H9 (cell line): ENCODE results near the gene ATP2A1. TPM values are rescaled to one million over a fixed set of nuclear protein-coding genes. Genes with fewer than 3 reads are reported as not detected.

Experiments
- DNase-seq: peaks from one replicate; pipeline ENCODE4 v3.0.0-alpha.2; 2017
- H2AFZ ChIP-seq: one replicate; pipeline ENCODE4 v1.6.1; 2013; ENCODE audit warnings: mild to moderate bottlenecking, low read length, control low read depth, moderate library complexity
- H2AK5ac ChIP-seq: 2 replicates; pipeline ENCODE4 v1.6.1; 2013; ENCODE audit warnings: low read length, control low read depth, mixed read lengths; ENCODE audit not compliant: insufficient read length
- H2BK120ac ChIP-seq: one replicate; pipeline ENCODE4 v1.6.1; 2013; ENCODE audit warnings: low read depth, mild to moderate bottlenecking, low read length, control low read depth, inconsistent platforms; ENCODE audit not compliant: poor library complexity, severe bottlenecking
- H2BK12ac ChIP-seq: 2 replicates; pipeline ENCODE4 v1.6.1; 2013; ENCODE audit warnings: low read length, control low read depth, mixed read lengths, low read depth; ENCODE audit not compliant: insufficient read length
- H2BK15ac ChIP-seq: 2 replicates; pipeline ENCODE4 v1.6.1; 2013; ENCODE audit warnings: low read depth, low read length, control low read depth
- H2BK20ac ChIP-seq: one replicate; pipeline ENCODE4 v1.6.1; 2013; ENCODE audit warnings: low read depth, mild to moderate bottlenecking, low read length, control low read depth, inconsistent platforms; ENCODE audit not compliant: poor library complexity, severe bottlenecking
- H2BK5ac ChIP-seq: 2 replicates; pipeline ENCODE4 v1.6.1; 2013; ENCODE audit warnings: low read length, control low read depth, mixed read lengths; ENCODE audit not compliant: insufficient read length
- H3K14ac ChIP-seq: 2 replicates; pipeline ENCODE4 v1.6.1; 2013; ENCODE audit warnings: low read length, control low read depth; ENCODE audit not compliant: insufficient read depth
- H3K18ac ChIP-seq: 2 replicates; pipeline ENCODE4 v1.6.1; 2013; ENCODE audit warnings: low read depth, mild to moderate bottlenecking, mixed read lengths, low read length, control low read depth; ENCODE audit not compliant: insufficient read length
- H3K23ac ChIP-seq: 2 replicates; pipeline ENCODE4 v1.6.1; 2013; ENCODE audit warnings: low read length, control low read depth, mixed read lengths, low read depth; ENCODE audit not compliant: insufficient read length
- H3K23me2 ChIP-seq: 2 replicates; pipeline ENCODE4 v1.6.1; 2013; ENCODE audit warnings: low read depth, mild to moderate bottlenecking, mixed read lengths, low read length, control low read depth; ENCODE audit not compliant: insufficient read length, poor library complexity, severe bottlenecking
- H3K27ac ChIP-seq: 2 replicates; pipeline ENCODE4 v1.5.1; 2013; ENCODE audit warnings: low read length, control low read depth, mixed read lengths, low read depth; ENCODE audit not compliant: insufficient read length
- H3K27me3 ChIP-seq: 2 replicates; pipeline ENCODE4 v1.6.1; 2013; ENCODE audit warnings: low read length, control low read depth, inconsistent platforms; ENCODE audit not compliant: insufficient read depth
- H3K4ac ChIP-seq: 2 replicates; pipeline ENCODE4 v1.6.1; 2013; ENCODE audit warnings: low read depth, mild to moderate bottlenecking, control low read depth, inconsistent platforms, low read length, moderate library complexity
- H3K4me1 ChIP-seq: 2 replicates; pipeline ENCODE4 v1.6.1; 2013; ENCODE audit warnings: low read length, control low read depth, inconsistent platforms; ENCODE audit not compliant: insufficient read depth
- H3K4me2 ChIP-seq: 2 replicates; pipeline ENCODE4 v1.6.1; 2013; ENCODE audit warnings: low read length, control low read depth, mixed read lengths; ENCODE audit not compliant: insufficient read length, insufficient read depth
- H3K56ac ChIP-seq: 2 replicates; pipeline ENCODE4 v1.6.1; 2013; ENCODE audit warnings: low read depth, mild to moderate bottlenecking, mixed read lengths, low read length, control low read depth; ENCODE audit not compliant: insufficient read length
- H3K79me1 ChIP-seq: 2 replicates; pipeline ENCODE4 v1.6.1; 2013; ENCODE audit warnings: low read depth, mild to moderate bottlenecking, moderate library complexity, low read length, control low read depth, inconsistent platforms; ENCODE audit not compliant: insufficient read depth, poor library complexity, severe bottlenecking
- H3K79me2 ChIP-seq: 2 replicates; pipeline ENCODE4 v1.6.1; 2013; ENCODE audit warnings: low read length, control low read depth, inconsistent platforms; ENCODE audit not compliant: insufficient read depth
- H3K9ac ChIP-seq: 2 replicates; pipeline ENCODE4 v1.6.1; 2013; ENCODE audit warnings: low read length, control low read depth, mixed read lengths; ENCODE audit not compliant: insufficient read length; ENCODE audit errors: extremely low read depth
- H3K9me3 ChIP-seq: one replicate; pipeline ENCODE4 v1.6.1; 2013; ENCODE audit warnings: low read depth, low read length, inconsistent platforms; ENCODE audit not compliant: control insufficient read depth
- H3T11ph ChIP-seq: one replicate; pipeline ENCODE4 v1.6.1; 2013; ENCODE audit warnings: mild to moderate bottlenecking, low read length, control low read depth, inconsistent platforms
- H4K20me1 ChIP-seq: one replicate; pipeline ENCODE4 v1.6.1; 2013; ENCODE audit not compliant: control insufficient read depth, insufficient read length, insufficient read depth
- H4K5ac ChIP-seq: 2 replicates; pipeline ENCODE4 v1.6.1; 2013; ENCODE audit warnings: low read depth, mild to moderate bottlenecking, mixed read lengths, low read length, control low read depth; ENCODE audit not compliant: insufficient read length
- H4K8ac ChIP-seq: replicated peaks from 2 replicates; pipeline ENCODE4 v1.6.1; 2013; ENCODE audit warnings: low read length, control low read depth, mixed read lengths, low read depth; ENCODE audit not compliant: insufficient read length
- H4K91ac ChIP-seq: 2 replicates; pipeline ENCODE4 v1.6.1; 2013; ENCODE audit warnings: low read depth, mild to moderate bottlenecking, moderate library complexity, mixed read lengths, low read length, control low read depth; ENCODE audit not compliant: insufficient read length
- H3K27ac Mint-ChIP-seq, 3 experiments: 2 replicates in 2 of 3; 3 replicates in 1 of 3; pipeline ENCODE4 v1.8.0; 2020 to 2021; ENCODE audit warnings: mixed read lengths in 3 of 3, mild to moderate bottlenecking in 1 of 3, moderate library complexity in 1 of 3
- H3K27me3 Mint-ChIP-seq: 2 replicates; pipeline ENCODE4 v1.8.0; 2021; ENCODE audit warnings: low read depth, mild to moderate bottlenecking, moderate library complexity, mixed read lengths
- H3K36me3 Mint-ChIP-seq, 3 experiments: 2 replicates in 2 of 3; 3 replicates in 1 of 3; pipeline ENCODE4 v1.8.0; 2020 to 2021; ENCODE audit warnings: low read depth in 3 of 3, mixed read lengths in 3 of 3; ENCODE audit not compliant: insufficient read depth in 1 of 3
- H3K4me1 Mint-ChIP-seq, 2 experiments: 2 replicates each; pipeline ENCODE4 v1.8.0; 2020; ENCODE audit warnings: mixed read lengths in 2 of 2
- H3K4me3 Mint-ChIP-seq, 2 experiments: 2 replicates in 1 of 2; 3 replicates in 1 of 2; pipeline ENCODE4 v1.8.0; 2020 to 2021; ENCODE audit warnings: mild to moderate bottlenecking in 2 of 2, mixed read lengths in 2 of 2, moderate library complexity in 1 of 2
- H3K9me3 Mint-ChIP-seq, 2 experiments: 2 replicates in 1 of 2; 3 replicates in 1 of 2; pipeline ENCODE4 v1.8.0; 2020; ENCODE audit warnings: mild to moderate bottlenecking in 2 of 2, mixed read lengths in 2 of 2, moderate library complexity in 1 of 2
- CTCF ChIP-seq: fragments of 200-600 bp; sonication (generic); conservative IDR thresholded peaks from 3 replicates; pipeline ENCODE4 v1.8.0; 2021; ENCODE audit warnings: antibody characterized with exemption, mild to moderate bottlenecking
- WGBS: extraction: QIAGEN DNeasy Blood & Tissue Kit; methylation state at CpG from one replicate; pipeline ENCODE4 v1.1.7; 2013; ENCODE audit warnings: missing lambda C conversion rate, low lambda C conversion rate, mixed read lengths; ENCODE audit not compliant: insufficient read length; ENCODE audit errors: extremely low coverage; 5-methylcytosine and 5-hydroxymethylcytosine counted together
- total RNA-seq: library from RNA; stranded (reverse); gene quantifications from 2 replicates; pipeline ENCODE4 v1.2.1, GENCODE V29; 2021

The ATP2A1 gene
- total RNA-seq, 1 experiment from 2014 or later, result 4.6 TPM

GRCh38 chr16:28936784-28937155 lies 58.5 kb downstream of the ATP2A1 start:
- Histone ChIP-seq H3K79me2 (no peaks in the 10 kb centered on the region), H2BK5ac (no peak overlapping the region), H3K79me1 (no peaks in the 10 kb centered on the region), H3K23me2 (peaks cover 5% of the 10 kb centered on the region), H3K4me2 (no peak overlapping the region), H3K27ac (no peak overlapping the region), H4K5ac (no peak overlapping the region), H3T11ph (no peak overlapping the region), H2AK5ac (no peak overlapping the region), H2BK20ac (no peak overlapping the region), H4K91ac (no peak overlapping the region), H2BK15ac (no peak overlapping the region), H2AFZ (no peak overlapping the region), H4K8ac (no peak overlapping the region), H3K4me1 (no peaks in the 10 kb centered on the region), H3K9me3 (no peaks in the 10 kb centered on the region), H3K4ac (no peak overlapping the region), H3K56ac (no peak overlapping the region), H2BK120ac (no peak overlapping the region), H2BK12ac (no peak overlapping the region), H3K14ac (no peak overlapping the region), H3K9ac (no peak overlapping the region), H3K27me3 (no peaks in the 10 kb centered on the region), H3K18ac (no peak overlapping the region), H3K23ac (no peak overlapping the region), H4K20me1 (no peaks in the 10 kb centered on the region)
- Mint-ChIP-seq H3K27me3 (peaks cover 15% of the 10 kb centered on the region), H3K27ac (peak overlapping the region in 1 of 3 experiments; percentile 40; a peak in 1 of 7 replicates), H3K9me3 (no peaks in the 10 kb centered on the region), H3K4me3 (peak overlapping the region in 1 of 2 experiments; percentile 66; a peak in 2 of 5 replicates), H3K36me3 (no peaks in the 10 kb centered on the region; a peak in 1 of 7 replicates), H3K4me1 (peaks cover 5 to 6% of the 10 kb centered on the region in 2 experiments)
- DNase-seq, result no peak
- no peak for TF ChIP-seq CTCF
- no CpG with 5 or more reads among the region's 26 CpGs for WGBS
